Astrocyte (in vitro differentiated cells and primary cell): ENCODE results near the gene UPP1.
"Not testable (repeated sequence)": the region's sequence is repeated elsewhere in the genome, so short reads cannot be mapped to it uniquely, and the experiment has no call there.

Experiments used
- CTCF ChIP-seq: IDR thresholded peaks from 2 replicates; pipeline ENCODE4 v1.5.1; 2011; ENCODE audit warnings: low read depth, mild to moderate bottlenecking, inconsistent platforms, low read length, moderate library complexity; ENCODE audit not compliant: insufficient read depth
- EZH2 ChIP-seq: IDR thresholded peaks from 2 replicates; pipeline ENCODE4 v1.6.1; 2012; ENCODE audit warnings: mild to moderate bottlenecking, low read length, inconsistent platforms; ENCODE audit not compliant: insufficient read depth

GRCh38 chr7:48147690-48148089, 58.6 kb downstream of the UPP1 start:
- not testable (repeated sequence) for TF ChIP-seq EZH2, CTCF
